GM18498 (cell line): ENCODE measurements around the gene PLEKHH3.
"Not testable (repeated sequence)": the region's sequence is repeated elsewhere in the genome, so short reads cannot be mapped to it uniquely, and the experiment has no call there.

Experiments used
- ATAC-seq: cut with Tn5 transposase; IDR thresholded peaks from one replicate; pipeline ENCODE4 v1.9.1; 2021; ENCODE audit warnings: mild to moderate bottlenecking, moderate library complexity; ENCODE audit not compliant: unreplicated experiment

Gene PLEKHH3

GRCh38 chr17:42642336-42642735 is 34.5 kb downstream of the PLEKHH3 start:
- no peak for ATAC-seq

GRCh38 chr17:42640121-42640520 is 36.7 kb downstream of the PLEKHH3 start:
- ATAC-seq = no peak

GRCh38 chr17:42639525-42640113 is 37.2 kb downstream of the PLEKHH3 start:
- ATAC-seq = no peak

- ATAC-seq = no peak
Observed at GRCh38 chr17:42632949-42633444, 43.8 kb downstream of the PLEKHH3 start.

DNA sequence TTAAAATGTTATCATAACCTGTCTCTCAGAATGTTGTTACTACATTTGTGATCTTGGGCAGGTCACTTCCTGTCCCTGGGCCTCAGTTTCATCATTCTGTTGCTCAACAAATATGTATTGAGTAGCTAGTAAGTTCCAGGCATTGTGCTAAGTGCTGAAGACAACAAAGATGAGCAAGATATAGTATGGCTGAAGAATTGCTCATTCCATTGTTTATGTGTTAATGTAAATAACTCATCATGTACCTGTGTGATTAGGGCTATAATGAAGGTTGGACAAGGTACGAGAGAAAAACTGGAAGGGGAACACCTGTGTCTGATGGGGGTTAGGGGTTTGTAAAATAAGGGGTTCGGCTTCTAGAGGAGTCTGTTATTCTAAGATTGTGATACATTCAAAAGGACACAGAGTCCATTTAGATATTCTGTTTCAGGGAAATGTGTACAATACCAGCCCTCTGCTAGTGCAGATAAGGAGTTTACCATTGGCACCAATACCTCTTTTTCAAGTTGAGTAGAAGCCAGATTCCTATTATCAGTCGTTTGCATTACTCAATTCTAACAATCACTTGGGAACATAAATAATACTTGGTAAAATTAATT is 47.3 kb downstream of the PLEKHH3 start:
- ATAC-seq = no peak

DNA sequence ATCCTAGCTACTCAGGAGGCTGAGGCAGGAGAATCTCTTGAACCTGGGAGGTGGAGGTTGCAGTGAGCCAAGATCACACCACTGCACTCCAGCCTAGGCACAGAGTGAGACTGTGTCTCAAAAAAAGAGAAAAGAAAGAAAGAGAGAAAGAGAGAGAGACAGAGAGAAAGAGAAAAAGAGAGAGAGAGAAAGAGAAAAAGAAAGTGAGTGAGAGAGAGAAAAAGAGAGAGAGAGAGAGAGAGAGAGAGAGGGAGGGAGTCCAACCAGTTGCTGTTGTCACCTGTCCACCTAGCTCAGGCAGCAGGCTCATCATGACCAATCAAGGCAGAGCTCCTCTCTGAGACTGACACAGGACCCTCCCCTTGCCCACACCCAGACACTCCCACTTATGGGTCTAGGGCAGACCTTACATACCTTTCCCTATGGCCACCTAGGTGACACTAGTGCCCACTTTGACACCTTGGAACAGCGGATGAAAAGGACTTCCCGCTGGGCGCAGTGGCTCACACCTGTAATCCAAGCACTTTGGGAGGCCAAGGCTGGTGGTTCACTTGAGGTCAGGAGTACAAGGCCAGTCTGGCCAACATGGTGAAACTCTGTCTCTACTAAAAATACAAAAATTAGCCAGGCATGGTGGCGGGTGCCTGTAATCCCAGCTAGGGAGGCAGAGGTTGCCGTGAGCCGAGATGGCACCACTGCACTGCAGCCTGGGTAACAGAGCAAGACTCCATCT is 49.6 kb downstream of the PLEKHH3 start:
- not testable (repeated sequence) for ATAC-seq

- no peak for ATAC-seq
Observed at GRCh38 chr17:42623732-42624596, 52.8 kb downstream of the PLEKHH3 start.

- ATAC-seq = no peak
Observed at GRCh38 chr17:42623271-42623670, 53.5 kb downstream of the PLEKHH3 start.

GRCh38 chr17:42621987-42622386 is 54.8 kb downstream of the PLEKHH3 start:
- ATAC-seq = not testable (repeated sequence)

- ATAC-seq = peak; percentile 84
Observed at GRCh38 chr17:42618442-42619150, 58.2 kb downstream of the PLEKHH3 start.

DNA sequence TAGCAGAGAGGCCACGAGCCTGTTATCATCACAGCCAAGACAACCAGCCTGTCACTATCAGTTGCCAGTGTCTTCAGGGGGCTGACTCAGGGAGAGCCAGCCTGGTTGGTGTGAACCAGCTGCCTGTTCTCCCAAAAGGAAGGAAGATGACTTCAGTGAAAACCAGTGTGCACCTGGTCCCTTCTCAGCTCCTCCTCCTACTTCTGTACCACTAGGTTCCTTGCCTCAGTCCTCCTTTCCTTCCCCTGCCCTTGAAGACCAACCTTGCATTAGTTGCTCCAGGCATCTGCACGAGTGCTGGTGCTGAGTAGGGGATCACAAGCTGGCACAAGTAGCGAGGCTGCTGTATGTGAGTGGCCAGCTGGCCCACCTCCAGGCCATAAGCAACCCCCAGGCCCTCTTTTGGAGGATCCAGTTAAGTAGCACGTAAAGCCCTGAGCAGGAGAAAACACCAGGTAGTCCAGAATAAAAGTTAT is 58.8 kb downstream of the PLEKHH3 start:
- peak; percentile 14 for ATAC-seq
